DOHH2 (cell line): ENCODE measurements around the gene RSBN1L.

Experiments used
- H3F3A ChIP-seq: fragments of 200-600 bp; sonication (generic), shearing (Covaris generic); 2 replicates; pipeline ENCODE4 v1.6.0; 2016; ENCODE audit warnings: antibody characterized with exemption, mild to moderate bottlenecking; ENCODE audit not compliant: control insufficient read depth, insufficient read depth
- H3K27ac ChIP-seq: fragments of 200-600 bp; sonication (generic); 2 replicates; pipeline ENCODE4 v1.5.1; 2014; ENCODE audit warnings: low read depth, mild to moderate bottlenecking, low read length, moderate library complexity
- H3K27me3 ChIP-seq: fragments of 200-600 bp; sonication (generic); 2 replicates; pipeline ENCODE4 v1.6.1; 2014; ENCODE audit warnings: mild to moderate bottlenecking, low read length, mixed read lengths; ENCODE audit not compliant: control insufficient read depth
- H3K36me3 ChIP-seq: fragments of 200-600 bp; sonication (generic); 2 replicates; pipeline ENCODE4 v1.6.1; 2014; ENCODE audit warnings: mild to moderate bottlenecking, low read length, moderate library complexity, mixed read lengths; ENCODE audit not compliant: control insufficient read depth
- H3K4me1 ChIP-seq: fragments of 200-600 bp; sonication (generic); 2 replicates; pipeline ENCODE4 v1.6.1; 2014; ENCODE audit warnings: mild to moderate bottlenecking, low read length, mixed read lengths; ENCODE audit not compliant: control insufficient read depth
- H3K4me2 ChIP-seq: fragments of 200-600 bp; sonication (generic); 2 replicates; pipeline ENCODE4 v1.6.0; 2014; ENCODE audit warnings: mild to moderate bottlenecking, low read length, moderate library complexity
- H3K4me3 ChIP-seq: fragments of 200-600 bp; sonication (generic); 2 replicates; pipeline ENCODE4 v1.5.1; 2014; ENCODE audit warnings: mild to moderate bottlenecking, low read length, mixed read lengths
- H3K79me2 ChIP-seq: fragments of 200-600 bp; sonication (generic); 2 replicates; pipeline ENCODE4 v1.6.1; 2014; ENCODE audit warnings: mild to moderate bottlenecking, low read length, mixed read lengths; ENCODE audit not compliant: control insufficient read depth
- H3K9me2 ChIP-seq: fragments of 200-600 bp; sonication (generic); replicated peaks from 2 replicates; pipeline ENCODE4 v1.6.1; 2014; ENCODE audit warnings: mild to moderate bottlenecking, low read length, mixed read lengths; ENCODE audit not compliant: control insufficient read depth
- H3K9me3 ChIP-seq: fragments of 200-600 bp; sonication (generic); 2 replicates; pipeline ENCODE4 v1.6.1; 2014; ENCODE audit warnings: antibody characterized with exemption, low read length, mixed read lengths; ENCODE audit not compliant: control insufficient read depth, insufficient read depth
- H4K20me1 ChIP-seq: fragments of 200-600 bp; sonication (generic); 2 replicates; pipeline ENCODE4 v1.6.0; 2014; ENCODE audit warnings: low read depth, mild to moderate bottlenecking, antibody characterized with exemption, low read length, moderate library complexity; ENCODE audit not compliant: control insufficient read depth, insufficient read depth
- EZH2phosphoT487 ChIP-seq: fragments of 200-600 bp; sonication (generic); IDR thresholded peaks from 2 replicates; pipeline ENCODE4 v1.6.1; 2017; ENCODE audit warnings: borderline replicate concordance, mild to moderate bottlenecking, antibody characterized with exemption, low read length, moderate library complexity, mixed read lengths
- TF ChIP-seq, protein P1 (sequence below): fragments of 200-600 bp; sonication (generic); IDR thresholded peaks from one replicate; pipeline ENCODE4 v1.5.1; 2014; ENCODE audit warnings: antibody characterized with exemption, mild to moderate bottlenecking, low read depth, low read length; ENCODE audit not compliant: poor library complexity, severe bottlenecking

Gene RSBN1L

DNA sequence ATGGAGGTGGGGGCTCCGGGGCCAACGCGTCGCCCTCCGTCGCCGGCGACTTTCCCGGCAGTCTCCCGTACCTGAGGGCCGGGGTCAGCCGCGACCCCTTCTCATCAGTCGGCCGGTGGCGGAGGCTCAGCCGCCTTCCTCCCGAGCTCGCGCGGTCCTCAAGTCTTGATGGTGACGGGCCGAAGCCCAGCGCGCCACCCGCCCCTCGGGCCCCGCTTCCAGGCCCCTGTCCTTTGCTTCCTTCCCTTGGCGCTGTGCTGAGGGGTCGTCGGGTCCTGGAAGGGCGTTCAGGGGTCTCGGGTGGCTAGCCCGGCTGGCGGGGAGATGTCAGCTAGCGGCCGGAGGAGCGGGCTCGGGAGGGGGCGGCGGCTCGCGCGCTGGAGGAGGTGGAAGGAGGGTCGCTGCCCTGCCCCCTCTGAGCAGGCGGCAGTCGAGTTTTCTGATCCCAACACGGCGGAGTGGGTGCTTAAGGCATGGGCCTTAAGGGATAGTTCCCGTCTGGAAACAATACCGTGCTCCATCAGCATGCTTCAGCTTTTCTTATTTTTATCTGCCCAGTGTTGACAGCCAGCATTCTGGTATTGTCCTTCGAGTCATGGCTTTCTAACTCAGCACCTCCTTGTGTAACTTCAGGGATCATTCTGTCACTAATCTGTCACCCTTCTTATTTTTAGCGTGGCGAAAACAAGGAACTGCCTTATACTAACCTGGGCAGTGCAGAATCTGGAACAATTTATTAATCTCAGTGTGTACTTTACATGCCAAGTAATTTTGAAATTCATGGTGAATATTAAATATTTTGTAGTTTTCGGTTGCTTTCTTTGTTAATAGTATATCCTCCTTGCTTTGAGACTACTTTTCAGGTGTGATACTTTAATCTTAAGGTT is 103.1 kb downstream of the RSBN1L start:
- Histone ChIP-seq H3K36me3 (peaks cover 67% of the 10 kb centered on the region), H3K9me2 (no peaks in the 10 kb centered on the region), H3K27ac (peak overlapping the region; percentile 64), H3K79me2 (peaks cover 95% of the 10 kb centered on the region), H3K4me2 (peak overlapping the region; percentile 69), H3F3A (peaks cover 20% of the 10 kb centered on the region), H3K4me1 (peaks cover 65% of the 10 kb centered on the region), H3K4me3 (peak overlapping the region; percentile 90), H3K9me3 (peaks cover 3% of the 10 kb centered on the region; the same call in 1 of the 2 replicates), H4K20me1 (peaks cover 32% of the 10 kb centered on the region), H3K27me3 (no peaks in the 10 kb centered on the region)
- TF ChIP-seq EZH2phosphoT487: no peak
- TF ChIP-seq, protein P1, sequence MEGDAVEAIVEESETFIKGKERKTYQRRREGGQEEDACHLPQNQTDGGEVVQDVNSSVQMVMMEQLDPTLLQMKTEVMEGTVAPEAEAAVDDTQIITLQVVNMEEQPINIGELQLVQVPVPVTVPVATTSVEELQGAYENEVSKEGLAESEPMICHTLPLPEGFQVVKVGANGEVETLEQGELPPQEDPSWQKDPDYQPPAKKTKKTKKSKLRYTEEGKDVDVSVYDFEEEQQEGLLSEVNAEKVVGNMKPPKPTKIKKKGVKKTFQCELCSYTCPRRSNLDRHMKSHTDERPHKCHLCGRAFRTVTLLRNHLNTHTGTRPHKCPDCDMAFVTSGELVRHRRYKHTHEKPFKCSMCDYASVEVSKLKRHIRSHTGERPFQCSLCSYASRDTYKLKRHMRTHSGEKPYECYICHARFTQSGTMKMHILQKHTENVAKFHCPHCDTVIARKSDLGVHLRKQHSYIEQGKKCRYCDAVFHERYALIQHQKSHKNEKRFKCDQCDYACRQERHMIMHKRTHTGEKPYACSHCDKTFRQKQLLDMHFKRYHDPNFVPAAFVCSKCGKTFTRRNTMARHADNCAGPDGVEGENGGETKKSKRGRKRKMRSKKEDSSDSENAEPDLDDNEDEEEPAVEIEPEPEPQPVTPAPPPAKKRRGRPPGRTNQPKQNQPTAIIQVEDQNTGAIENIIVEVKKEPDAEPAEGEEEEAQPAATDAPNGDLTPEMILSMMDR: peak; percentile 31

DNA sequence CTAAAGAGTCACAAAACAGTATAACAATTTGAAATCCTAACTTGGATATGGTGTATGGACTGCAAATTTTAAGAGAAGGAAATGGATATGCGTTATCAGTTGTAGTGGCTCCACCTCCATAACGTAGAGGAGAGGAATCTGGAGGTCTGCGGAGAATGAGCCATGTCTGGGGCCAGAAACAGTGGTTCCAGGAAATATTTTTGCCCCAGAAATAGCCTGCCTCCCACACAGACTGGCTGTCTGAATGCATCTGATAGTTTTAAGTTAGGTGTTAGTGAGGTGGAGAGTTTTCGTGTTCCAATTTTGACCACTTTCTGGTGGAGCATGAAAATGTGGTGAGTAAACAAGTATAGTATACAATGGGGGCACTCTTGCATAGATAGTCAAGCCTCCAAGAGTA is 103.9 kb downstream of the RSBN1L start:
- Histone ChIP-seq H3K27me3 (no peaks in the 10 kb centered on the region), H3F3A (peaks cover 18% of the 10 kb centered on the region), H3K4me2 (peak overlapping the region; percentile 69), H3K4me1 (peaks cover 59% of the 10 kb centered on the region), H3K36me3 (peaks cover 66% of the 10 kb centered on the region), H3K79me2 (peaks cover 95% of the 10 kb centered on the region), H4K20me1 (peaks cover 32% of the 10 kb centered on the region), H3K4me3 (peak overlapping the region; percentile 90), H3K27ac (peak overlapping the region; percentile 64; the same call in 1 of the 2 replicates), H3K9me3 (peaks cover 9% of the 10 kb centered on the region), H3K9me2 (no peaks in the 10 kb centered on the region)
- TF ChIP-seq, protein P1: no peak
- no peak for TF ChIP-seq EZH2phosphoT487

DNA sequence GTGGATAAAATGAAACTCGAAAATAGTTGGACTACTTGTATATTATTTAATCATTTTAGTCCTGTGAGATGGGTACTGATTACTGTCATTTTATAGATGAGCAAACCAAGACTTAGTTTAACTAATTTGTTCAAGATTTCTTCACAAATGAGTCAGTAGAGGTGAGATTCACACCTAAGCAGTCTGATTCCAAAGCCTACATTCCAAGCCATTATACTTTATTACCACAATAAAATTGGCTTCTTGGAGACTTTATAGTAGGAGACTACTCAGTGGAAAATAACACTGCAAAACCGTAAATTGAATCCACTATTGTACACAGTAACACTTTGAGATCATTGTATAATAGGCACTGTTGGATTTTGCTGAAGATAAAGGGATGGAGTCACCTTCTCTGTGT is 104.5 kb downstream of the RSBN1L start:
- TF ChIP-seq EZH2phosphoT487: no peak
- TF ChIP-seq, protein P1: no peak
- H3K9me2 ChIP-seq: no peaks in the 10 kb centered on the region
- H3K36me3 ChIP-seq: peaks cover 71% of the 10 kb centered on the region
- H3K27me3 ChIP-seq: no peaks in the 10 kb centered on the region
- peaks cover 15% of the 10 kb centered on the region for H3K9me3 ChIP-seq
- H3F3A ChIP-seq: peaks cover 18% of the 10 kb centered on the region
- H3K4me2 ChIP-seq: peak overlapping the region; percentile 69
- H3K4me3 ChIP-seq: peak overlapping the region; percentile 90
- H4K20me1 ChIP-seq: peaks cover 32% of the 10 kb centered on the region
- peaks cover 59% of the 10 kb centered on the region for H3K4me1 ChIP-seq
- peaks cover 95% of the 10 kb centered on the region for H3K79me2 ChIP-seq
- no peak overlapping the region for H3K27ac ChIP-seq
